Brain microvascular endothelial cell (primary cell): ENCODE data around the gene IFTAP.
"Not testable (repeated sequence)": the region's sequence is repeated elsewhere in the genome, so short reads cannot be mapped to it uniquely, and the experiment has no call there.

Experiments used
- DNase-seq: peaks from one replicate; pipeline ENCODE4 v3.0.0-alpha.2; 2020
- H3K27ac ChIP-seq: fragments of 250-450 bp; sonication (Bioruptor Pico); 2 replicates; pipeline ENCODE4 v1.5.1; 2020; ENCODE audit warnings: mild to moderate bottlenecking, moderate library complexity
- H3K27me3 ChIP-seq: fragments of 250-450 bp; sonication (Bioruptor Pico); replicated peaks from 2 replicates; pipeline ENCODE4 v1.5.1; 2020; ENCODE audit warnings: mild to moderate bottlenecking
- H3K36me3 ChIP-seq: fragments of 250-450 bp; sonication (Bioruptor Pico); replicated peaks from 2 replicates; pipeline ENCODE4 v1.5.1; 2020; ENCODE audit warnings: mild to moderate bottlenecking
- H3K4me3 ChIP-seq: 2 replicates; pipeline ENCODE4 v1.5.1; 2011; ENCODE audit warnings: low read depth, mild to moderate bottlenecking, control low read depth, low read length, moderate library complexity
- in situ Hi-C: cut with HindIII; loops from 2 replicates; pipeline ENCODE4 v1.10.0; 2017; ENCODE audit warnings: low sequenced_read_pairs, low pct_ligation_motif_present
- TF ChIP-seq, protein P1 (sequence below): IDR thresholded peaks from 2 replicates; pipeline ENCODE4 v1.5.1; 2011; ENCODE audit warnings: low read depth, mild to moderate bottlenecking, moderate library complexity, low read length, control low read depth, inconsistent platforms; ENCODE audit errors: missing control alignments

The IFTAP gene

DNA sequence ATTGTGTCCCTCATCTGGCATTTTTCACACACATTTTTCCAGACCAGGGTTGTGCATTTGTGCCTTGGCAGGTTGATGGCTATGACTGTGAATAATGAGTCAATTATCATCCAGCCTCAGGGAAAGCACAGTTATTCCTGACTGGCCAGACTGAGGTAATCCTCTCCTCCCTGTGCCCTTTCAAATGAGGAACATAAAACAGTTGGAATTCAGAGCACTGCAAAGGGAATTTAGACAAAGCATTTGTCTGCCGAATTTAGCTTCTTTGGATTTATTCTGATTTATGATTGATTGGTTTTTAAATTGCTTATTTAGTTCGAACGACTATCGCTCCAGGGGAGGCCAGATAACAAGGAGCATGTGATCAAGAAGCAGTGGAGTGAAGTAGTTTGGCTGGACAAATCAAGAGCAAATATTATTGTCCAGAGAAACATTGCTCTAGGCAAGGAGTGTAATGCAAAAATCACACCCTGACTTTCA lies 34.5 kb downstream of the IFTAP start:
- TF ChIP-seq, protein P1, sequence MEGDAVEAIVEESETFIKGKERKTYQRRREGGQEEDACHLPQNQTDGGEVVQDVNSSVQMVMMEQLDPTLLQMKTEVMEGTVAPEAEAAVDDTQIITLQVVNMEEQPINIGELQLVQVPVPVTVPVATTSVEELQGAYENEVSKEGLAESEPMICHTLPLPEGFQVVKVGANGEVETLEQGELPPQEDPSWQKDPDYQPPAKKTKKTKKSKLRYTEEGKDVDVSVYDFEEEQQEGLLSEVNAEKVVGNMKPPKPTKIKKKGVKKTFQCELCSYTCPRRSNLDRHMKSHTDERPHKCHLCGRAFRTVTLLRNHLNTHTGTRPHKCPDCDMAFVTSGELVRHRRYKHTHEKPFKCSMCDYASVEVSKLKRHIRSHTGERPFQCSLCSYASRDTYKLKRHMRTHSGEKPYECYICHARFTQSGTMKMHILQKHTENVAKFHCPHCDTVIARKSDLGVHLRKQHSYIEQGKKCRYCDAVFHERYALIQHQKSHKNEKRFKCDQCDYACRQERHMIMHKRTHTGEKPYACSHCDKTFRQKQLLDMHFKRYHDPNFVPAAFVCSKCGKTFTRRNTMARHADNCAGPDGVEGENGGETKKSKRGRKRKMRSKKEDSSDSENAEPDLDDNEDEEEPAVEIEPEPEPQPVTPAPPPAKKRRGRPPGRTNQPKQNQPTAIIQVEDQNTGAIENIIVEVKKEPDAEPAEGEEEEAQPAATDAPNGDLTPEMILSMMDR: no peak
- no peak for DNase-seq
- no peak overlapping the region for H3K27ac ChIP-seq
- no peak overlapping the region for H3K4me3 ChIP-seq
- in situ Hi-C loops: no loop called here
- H3K36me3 ChIP-seq: no peaks in the 10 kb centered on the region
- H3K27me3 ChIP-seq: no peaks in the 10 kb centered on the region

- H3K4me3 ChIP-seq: no peak overlapping the region
- in situ Hi-C loops: no loop called here
- DNase-seq: no peak
- TF ChIP-seq, protein P1: no peak
- H3K27me3 ChIP-seq: no peaks in the 10 kb centered on the region
- no peaks in the 10 kb centered on the region for H3K36me3 ChIP-seq
- no peak overlapping the region for H3K27ac ChIP-seq
Observed at GRCh38 chr11:36631774-36632173, 37.5 kb downstream of the IFTAP start.

GRCh38 chr11:36635066-36635862 lies 41.0 kb downstream of the IFTAP start:
- in situ Hi-C loops: no loop called here
- DNase-seq: no peak
- no peaks in the 10 kb centered on the region for H3K36me3 ChIP-seq
- no peak overlapping the region for H3K4me3 ChIP-seq
- no peak overlapping the region for H3K27ac ChIP-seq
- H3K27me3 ChIP-seq: no peaks in the 10 kb centered on the region
- TF ChIP-seq, protein P1: no peak

DNA sequence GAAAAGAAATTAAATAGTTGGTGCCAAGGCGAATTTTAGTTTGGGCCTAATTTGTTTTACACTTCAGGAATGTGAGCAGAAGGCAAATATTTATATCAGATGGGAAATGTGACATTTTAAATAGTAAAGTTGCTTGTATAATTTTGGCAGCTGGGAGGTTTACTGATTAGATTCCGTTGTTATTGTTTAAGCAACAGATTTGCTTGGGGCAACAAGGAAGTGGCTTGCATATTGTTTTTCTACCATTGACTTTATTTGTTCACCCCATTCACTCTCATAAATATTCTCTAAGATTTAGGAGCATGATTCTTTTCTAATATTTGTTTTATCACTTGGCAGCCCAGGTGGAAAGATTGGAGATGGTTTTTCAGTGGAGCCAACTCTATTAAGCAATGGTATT lies 44.3 kb downstream of the IFTAP start:
- H3K36me3 ChIP-seq: no peaks in the 10 kb centered on the region
- no peak for DNase-seq
- no peak overlapping the region for H3K27ac ChIP-seq
- H3K4me3 ChIP-seq: no peak overlapping the region
- H3K27me3 ChIP-seq: no peaks in the 10 kb centered on the region
- TF ChIP-seq, protein P1: no peak
- in situ Hi-C loops: no loop called here

GRCh38 chr11:36657610-36658267 lies 63.4 kb downstream of the IFTAP start:
- TF ChIP-seq, protein P1: no peak

DNA sequence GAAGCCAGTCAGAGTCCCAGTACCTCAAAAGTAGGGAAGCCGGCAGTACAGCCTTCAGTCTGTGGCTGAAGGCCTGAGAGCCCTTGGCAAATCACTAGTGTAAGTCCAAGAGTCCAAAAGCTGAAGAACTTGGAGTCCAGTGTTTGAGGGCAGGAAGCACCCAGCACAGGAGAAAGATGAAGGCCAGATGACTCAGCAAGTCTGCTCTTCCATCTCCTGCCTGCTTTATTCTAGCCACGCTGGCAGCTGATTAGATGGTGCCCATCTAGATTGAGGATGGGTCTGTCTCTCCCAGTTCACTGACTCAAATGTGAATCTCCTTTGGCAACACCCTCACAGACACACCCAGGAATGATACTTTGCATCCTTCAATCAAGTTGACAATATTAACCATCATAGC lies 67.1 kb downstream of the IFTAP start:
- DNase-seq, H3K36me3 ChIP-seq, H3K4me3 ChIP-seq, in situ Hi-C loops, H3K27me3 ChIP-seq, H3K27ac ChIP-seq: not testable (repeated sequence)

More at GRCh38 chr11:36657610-36658267, 63.4 kb downstream of the IFTAP start:
- no peak for DNase-seq
- Histone ChIP-seq H3K36me3 (no peaks in the 10 kb centered on the region), H3K27me3 (no peaks in the 10 kb centered on the region), H3K4me3 (no peak overlapping the region), H3K27ac (no peak overlapping the region)
- in situ Hi-C loops: no loop called here
